HG03571 (cell line): Measurements from ENCODE around the gene CXCR3.

Source experiments
- ATAC-seq: cut with Tn5 transposase; IDR thresholded peaks from one replicate; pipeline ENCODE4 v1.9.1; 2021; ENCODE audit not compliant: unreplicated experiment

The CXCR3 gene

DNA sequence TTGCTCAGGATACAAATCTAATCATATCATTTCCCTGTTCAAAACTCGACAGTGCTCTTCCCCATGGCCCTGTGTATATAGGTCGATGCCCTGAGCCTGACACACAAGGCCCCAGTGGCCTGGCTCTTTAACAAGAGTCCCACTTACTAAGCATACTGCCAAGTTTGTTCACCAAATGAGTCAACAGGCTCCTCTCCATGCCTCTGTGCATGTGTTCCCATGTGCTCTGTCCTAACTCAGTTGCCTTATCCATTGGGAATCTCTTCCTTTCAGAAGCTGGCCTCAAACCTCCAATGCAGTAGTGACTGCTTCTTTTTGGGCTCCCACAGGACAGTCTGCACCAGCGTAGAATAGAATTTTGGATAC lies 18.9 kb upstream of the CXCR3 start:
- ATAC-seq = no peak

GRCh38 chrX:71636438-71637252 lies 18.3 kb upstream of the CXCR3 start:
- ATAC-seq = no peak

GRCh38 chrX:71634366-71634765 lies 16.1 kb upstream of the CXCR3 start:
- ATAC-seq = no peak

GRCh38 chrX:71632923-71633657 lies 14.8 kb upstream of the CXCR3 start:
- peak; percentile 45 for ATAC-seq

- peak; percentile 77 for ATAC-seq
These were observed 11.2 kb upstream of the CXCR3 start for GRCh38 chrX:71629467-71629866.

GRCh38 chrX:71627588-71628404 lies 9.5 kb upstream of the CXCR3 start:
- no peak for ATAC-seq

GRCh38 chrX:71626576-71626975 lies 8.3 kb upstream of the CXCR3 start:
- ATAC-seq = no peak

DNA sequence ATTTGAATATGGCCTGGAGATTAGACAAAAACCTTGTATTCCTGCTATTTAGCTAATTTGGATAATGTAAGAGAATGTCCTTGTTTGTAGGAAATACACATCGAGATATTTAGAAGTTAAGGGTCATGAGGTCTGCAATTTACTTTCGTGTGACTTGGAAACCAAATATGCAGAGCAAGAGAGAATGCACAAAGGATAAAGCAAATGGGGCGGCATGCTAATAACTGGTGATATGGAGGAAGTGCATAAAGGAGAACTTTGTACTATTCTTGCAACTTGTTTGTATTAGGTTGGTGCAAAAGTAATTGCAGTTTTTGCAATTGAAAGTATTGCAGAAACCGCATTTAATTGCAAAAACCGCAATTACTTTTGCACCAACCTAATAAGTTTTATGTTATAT lies 7.2 kb upstream of the CXCR3 start:
- ATAC-seq = no peak

DNA sequence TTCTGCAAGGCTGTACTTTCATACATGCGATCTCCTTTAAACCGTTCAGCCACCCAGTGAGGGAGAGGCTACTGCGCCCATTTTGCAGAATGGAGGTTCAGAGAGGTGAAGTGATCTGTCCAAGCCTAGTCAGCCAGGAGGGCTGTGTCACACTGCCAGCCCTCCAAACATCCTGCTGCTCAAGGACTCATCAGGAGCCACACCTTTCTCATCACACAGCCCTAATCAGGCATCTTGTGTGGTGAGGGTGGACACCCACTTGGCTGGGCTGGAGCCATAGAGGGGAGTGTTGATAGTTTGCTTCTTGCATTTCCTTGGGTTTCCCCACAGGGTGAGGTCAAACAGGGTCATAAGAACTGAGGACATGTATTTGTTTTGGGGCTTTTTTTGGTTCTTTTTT lies 5.4 kb upstream of the CXCR3 start:
- ATAC-seq = no peak

DNA sequence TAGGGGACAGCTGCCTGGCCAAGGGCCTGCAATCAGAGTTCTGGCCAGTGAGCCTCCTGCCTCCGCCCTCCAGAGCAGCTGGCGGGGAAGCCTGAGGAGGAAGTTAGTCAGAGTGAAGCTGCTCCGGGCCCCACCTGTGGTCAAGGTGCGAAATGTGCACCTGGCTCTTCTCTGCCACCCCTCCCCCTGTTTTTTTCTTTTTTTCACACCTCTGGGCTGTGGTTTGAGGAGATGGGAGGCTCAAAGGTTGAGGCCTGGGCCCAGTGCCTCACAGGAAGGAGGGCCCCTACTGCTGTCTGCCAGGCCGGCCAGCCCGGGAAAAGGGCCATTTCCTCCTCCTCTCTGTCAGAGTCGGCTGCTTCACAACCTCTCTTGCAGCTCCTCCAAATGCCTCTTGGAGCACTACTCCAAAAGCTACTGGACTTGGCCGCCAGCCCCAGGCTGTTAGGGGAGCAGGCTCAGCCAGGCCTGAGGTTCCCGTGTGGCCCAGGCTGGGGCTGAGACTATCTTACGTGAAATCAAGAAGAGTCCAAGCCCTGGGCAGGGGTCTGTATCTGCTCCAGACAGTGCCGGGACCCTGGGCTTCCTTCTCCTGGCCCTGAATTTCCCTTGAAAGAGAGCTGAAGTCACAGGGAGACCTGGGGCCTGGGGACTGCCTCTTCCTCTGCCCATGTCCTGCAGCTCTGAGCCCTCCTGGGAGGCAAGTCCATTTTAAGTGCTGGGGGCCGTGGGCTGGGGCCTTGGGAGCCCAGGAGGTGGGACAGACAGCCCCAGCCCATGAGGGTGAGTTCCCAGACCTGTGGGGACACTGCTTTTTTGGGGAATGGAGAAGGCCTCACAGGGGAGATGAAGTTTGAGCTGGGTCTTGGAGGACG lies 4.5 kb upstream of the CXCR3 start:
- ATAC-seq = peak; percentile 65

- no peak for ATAC-seq
These were observed 3.8 kb upstream of the CXCR3 start for GRCh38 chrX:71622032-71622575.

DNA sequence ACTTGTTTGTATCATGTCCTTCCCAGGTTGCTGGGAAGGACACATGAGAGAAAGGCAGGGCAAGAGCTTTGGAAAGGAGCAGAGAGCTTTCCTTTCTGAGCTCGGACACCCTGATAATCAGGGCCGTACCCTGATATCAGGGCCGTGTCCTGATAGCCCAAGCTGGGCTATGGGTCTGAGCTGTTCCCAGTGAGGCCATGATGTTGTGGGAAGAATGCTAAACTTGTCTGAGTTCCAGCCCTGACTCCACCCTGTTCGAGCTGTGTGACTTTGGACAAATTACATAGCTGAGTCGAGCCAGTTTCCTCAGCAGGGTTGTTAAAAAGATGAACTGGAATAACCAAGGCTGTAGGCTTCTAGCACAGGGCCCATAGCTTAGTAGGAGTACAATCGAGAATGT lies 3.3 kb upstream of the CXCR3 start:
- ATAC-seq = no peak

DNA sequence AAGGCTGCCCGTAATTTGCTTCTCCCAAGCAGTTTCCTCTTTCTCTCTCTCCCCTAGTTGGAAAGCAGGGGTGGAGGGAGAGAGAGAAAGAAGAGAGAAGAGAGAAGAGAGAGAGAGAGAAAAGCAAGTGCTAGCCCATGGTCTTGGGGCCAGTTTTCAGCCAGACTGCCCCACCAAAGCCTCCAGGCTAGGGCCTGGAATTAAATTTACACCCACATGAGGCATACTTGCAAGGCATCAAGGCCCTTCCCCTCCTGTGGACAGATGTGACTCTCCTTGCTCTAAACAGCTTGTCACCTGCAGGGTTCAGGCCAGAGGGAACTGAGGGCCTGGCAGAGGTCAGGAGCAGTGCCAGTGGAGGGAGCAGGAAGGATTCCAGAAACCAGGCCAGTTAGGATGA lies 1.7 kb upstream of the CXCR3 start:
- no peak for ATAC-seq

DNA sequence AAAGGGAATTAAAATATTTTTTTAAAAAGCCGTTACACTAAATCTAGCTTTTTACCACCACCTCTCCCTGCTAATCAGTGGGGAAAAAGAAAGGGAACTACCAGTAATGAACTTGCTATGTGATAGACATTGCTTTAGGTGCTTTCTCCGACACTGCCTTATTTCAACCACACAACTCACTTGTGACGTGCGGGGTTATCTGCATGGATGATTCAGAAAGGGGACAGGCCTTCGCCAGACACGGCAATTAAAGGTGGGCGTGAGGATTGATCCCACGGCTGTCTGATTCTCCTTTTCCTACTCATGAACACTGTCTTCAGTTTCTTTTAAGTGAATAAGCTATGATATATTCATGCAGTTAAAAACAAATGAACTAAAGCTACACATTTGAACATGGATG lies 882 bp upstream of the CXCR3 start:
- ATAC-seq = no peak

- ATAC-seq = no peak
These were observed 476 bp upstream of the CXCR3 start for GRCh38 chrX:71618787-71619186.

DNA sequence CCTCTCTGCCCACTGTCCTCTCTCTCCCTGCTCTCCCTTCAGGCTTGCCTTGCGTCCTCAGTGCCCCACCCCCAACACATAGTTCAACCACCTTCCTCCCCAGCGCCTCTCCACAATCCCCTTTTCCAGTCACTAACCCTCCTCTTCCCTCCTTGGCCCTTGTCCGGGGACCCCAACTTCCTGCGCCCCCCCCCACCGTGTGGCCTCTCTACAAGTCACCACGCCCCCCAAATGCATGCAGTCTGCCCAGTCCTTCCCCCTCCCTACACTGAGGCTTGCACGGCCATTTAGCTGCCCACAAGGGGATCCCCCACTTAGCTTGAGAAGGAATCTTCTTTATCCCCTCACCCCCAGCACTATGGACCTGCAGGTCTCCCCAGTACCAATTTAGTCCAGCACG lies 569 bp downstream of the CXCR3 start:
- no peak for ATAC-seq

DNA sequence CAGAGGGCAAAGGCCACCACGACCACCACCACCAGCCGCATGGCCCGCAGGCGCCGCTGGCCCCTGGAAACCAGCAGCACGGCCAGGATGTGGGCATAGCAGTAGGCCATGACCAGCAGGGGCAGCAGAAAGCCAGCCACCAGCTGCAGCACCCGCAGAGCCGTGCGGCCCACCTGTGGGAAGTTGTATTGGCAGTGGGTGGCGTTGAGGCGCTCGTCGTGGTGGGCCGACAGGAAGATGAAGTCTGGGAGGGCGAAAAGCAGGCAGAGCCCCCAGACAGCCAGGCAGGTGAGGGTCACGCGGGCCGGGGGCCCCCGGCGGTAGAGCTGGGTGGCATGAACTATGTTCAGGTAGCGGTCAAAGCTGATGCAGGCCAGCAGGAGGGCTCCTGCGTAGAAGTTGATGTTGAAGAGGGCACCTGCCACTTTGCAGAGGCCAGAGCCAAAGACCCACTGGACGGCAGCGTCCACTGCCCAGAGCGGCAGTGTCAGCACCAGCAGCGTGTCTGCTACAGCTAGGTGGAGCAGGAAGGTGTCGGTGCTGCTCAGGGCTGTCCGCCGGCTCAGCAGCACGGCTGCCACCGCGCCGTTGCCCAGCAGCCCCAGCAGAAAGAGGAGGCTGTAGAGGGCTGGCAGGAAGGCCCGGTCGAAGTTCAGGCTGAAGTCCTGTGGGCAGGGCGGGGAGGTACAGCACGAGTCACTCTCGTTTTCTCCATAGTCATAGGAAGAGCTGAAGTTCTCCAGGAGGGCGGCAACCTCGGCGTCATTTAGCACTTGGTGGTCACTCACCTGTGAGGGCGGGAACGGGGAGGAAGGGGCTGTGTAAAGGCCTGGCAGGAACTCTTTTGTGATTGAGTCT lies 1.4 kb downstream of the CXCR3 start:
- no peak for ATAC-seq

- ATAC-seq = no peak
These were observed 2.4 kb downstream of the CXCR3 start for GRCh38 chrX:71615954-71616353.

- no peak for ATAC-seq
These were observed 3.3 kb downstream of the CXCR3 start for GRCh38 chrX:71615056-71615455.

DNA sequence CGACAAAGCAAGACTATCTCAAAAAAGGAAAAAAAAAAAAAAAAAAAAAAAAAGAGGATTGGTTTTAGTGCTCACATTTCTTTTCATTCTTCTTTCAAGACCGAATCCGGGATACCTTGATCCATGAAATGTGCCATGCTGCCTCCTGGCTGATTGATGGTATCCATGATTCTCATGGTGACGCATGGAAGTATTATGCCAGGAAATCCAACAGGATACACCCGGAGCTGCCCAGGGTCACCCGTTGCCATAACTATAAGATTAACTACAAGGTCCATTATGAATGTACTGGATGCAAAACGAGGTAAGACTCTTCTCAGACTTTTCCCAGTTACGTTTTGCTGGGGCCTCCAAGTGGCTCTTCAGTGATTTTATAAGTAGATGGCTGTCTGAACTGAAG lies 6.1 kb downstream of the CXCR3 start:
- ATAC-seq = no peak
